HepG2 (cell line): ENCODE data around the gene MCF2L. TPM values are rescaled to one million over a fixed set of nuclear protein-coding genes. Genes with fewer than 3 reads are reported as not detected.
A peak's percentile ranks its signal among the peaks of the same experiment; 100 is the strongest.

Experiments
- ATRX ChIP-seq: sonication (generic); formaldehyde crosslinking; IDR thresholded peaks from 2 replicates; pipeline ENCODE4 v1.4.0; 2020; ENCODE audit warnings: missing genetic modification reagents, borderline replicate concordance
- GATAD2A ChIP-seq: IDR thresholded peaks from 2 replicates; pipeline ENCODE4 v1.6.1; 2016
- HES4 ChIP-seq: sonication (generic); formaldehyde crosslinking; IDR thresholded peaks from 2 replicates; pipeline ENCODE4 v1.9.0; 2021; ENCODE audit warnings: mild to moderate bottlenecking, missing genetic modification reagents, borderline replicate concordance
- KLF13 ChIP-seq: sonication (generic); formaldehyde crosslinking; IDR thresholded peaks from 2 replicates; pipeline ENCODE4 v1.4.0; 2020; ENCODE audit warnings: mild to moderate bottlenecking, missing genetic modification reagents
- KLF6 ChIP-seq: IDR thresholded peaks from 2 replicates; pipeline ENCODE4 v1.8.0; 2016; ENCODE audit warnings: missing biosample characterization, missing genetic modification reagents
- KMT2A ChIP-seq: sonication (generic); formaldehyde crosslinking; IDR thresholded peaks from 2 replicates; pipeline ENCODE4 v1.4.0; 2020; ENCODE audit warnings: missing genetic modification reagents
- NFE2 ChIP-seq: sonication (generic); formaldehyde crosslinking; IDR thresholded peaks from 2 replicates; pipeline ENCODE4 v1.4.0; 2020; ENCODE audit warnings: missing genetic modification reagents
- REPIN1 ChIP-seq: sonication (generic); formaldehyde crosslinking; IDR thresholded peaks from 2 replicates; pipeline ENCODE4 v1.8.0; 2022; ENCODE audit warnings: missing genetic modification reagents, low read depth, mild to moderate bottlenecking, borderline replicate concordance
- RFXAP ChIP-seq: sonication (generic); formaldehyde crosslinking; IDR thresholded peaks from 2 replicates; pipeline ENCODE4 v1.4.0; 2020; ENCODE audit warnings: missing genetic modification reagents, borderline replicate concordance
- SMC3 ChIP-seq: IDR thresholded peaks from 2 replicates; pipeline ENCODE4 v1.6.1; 2011; ENCODE audit warnings: low read length, improper control_type of control experiment
- SMYD3 ChIP-seq: sonication (generic); formaldehyde crosslinking; IDR thresholded peaks from 2 replicates; pipeline ENCODE4 v1.8.1; 2023; ENCODE audit warnings: mild to moderate bottlenecking, missing genetic modification reagents
- TOE1 ChIP-seq: sonication (generic); formaldehyde crosslinking; IDR thresholded peaks from 2 replicates; pipeline ENCODE4 v1.4.0; 2020; ENCODE audit warnings: mild to moderate bottlenecking, missing genetic modification reagents
- ZNF264 ChIP-seq: sonication (generic); formaldehyde crosslinking; IDR thresholded peaks from 2 replicates; pipeline ENCODE4 v1.4.0; 2020; ENCODE audit warnings: missing genetic modification reagents
- ZNF331 ChIP-seq: sonication (generic); formaldehyde crosslinking; IDR thresholded peaks from 2 replicates; pipeline ENCODE4 v1.4.0; 2020; ENCODE audit warnings: missing genetic modification reagents
- ZNF367 ChIP-seq: sonication (generic); formaldehyde crosslinking; IDR thresholded peaks from 2 replicates; pipeline ENCODE4 v1.4.0; 2020; ENCODE audit warnings: missing genetic modification reagents, borderline replicate concordance
- ZNF720 ChIP-seq: sonication (generic); formaldehyde crosslinking; IDR thresholded peaks from 2 replicates; pipeline ENCODE4 v1.4.0; 2020; ENCODE audit warnings: missing genetic modification reagents
- polyA plus RNA-seq, 8 experiments: library from polyadenylated mRNA; depleted of rRNA in 3 of 8; stranded (reverse) in 7 of 8; unstranded in 1 of 8; fragments of >200 nt; fragmentation: Illumina TruSeq in 4 of 8; extraction: Trizol in 4 of 8; gene quantifications; 2 replicates each; pipeline versions ENCODE4 v1.2.1 to v1.2.3, GENCODE V29; 2011 to 2016; ENCODE audit warnings: low read depth in 4 of 8, missing spikeins in 1 of 8, mixed read lengths in 1 of 8; ENCODE audit not compliant: insufficient read depth in 1 of 8
- total RNA-seq, 5 experiments: library from RNA; depleted of rRNA; stranded (reverse); fragments of >200 nt; fragmentation: Illumina TruSeq; extraction: Trizol; gene quantifications; 2 replicates each; pipeline ENCODE4 v1.2.3, GENCODE V29; 2016; ENCODE audit warnings: low read depth in 1 of 5
- TF ChIP-seq, protein P1 (sequence below): sonication (generic); formaldehyde crosslinking; IDR thresholded peaks from 2 replicates; pipeline ENCODE4 v1.5.0; 2020; ENCODE audit warnings: mild to moderate bottlenecking, missing genetic modification reagents
- TF ChIP-seq, protein P2 (sequence below): sonication (generic); formaldehyde crosslinking; IDR thresholded peaks from 2 replicates; pipeline ENCODE4 v1.4.0; 2020; ENCODE audit warnings: missing genetic modification reagents
- TF ChIP-seq, protein P3 (sequence below): sonication (generic); formaldehyde crosslinking; IDR thresholded peaks from 2 replicates; pipeline ENCODE4 v1.8.1; 2023; ENCODE audit warnings: mild to moderate bottlenecking, inconsistent platforms, moderate library complexity, missing genetic modification reagents, borderline replicate concordance
- TF ChIP-seq, protein P4 (sequence below): sonication (generic); formaldehyde crosslinking; IDR thresholded peaks from 2 replicates; pipeline ENCODE4 v1.4.0; 2020; ENCODE audit warnings: mild to moderate bottlenecking, low read depth, missing genetic modification reagents
- TF ChIP-seq, protein P5 (sequence below): sonication (generic); formaldehyde crosslinking; IDR thresholded peaks from 2 replicates; pipeline ENCODE4 v1.5.0; 2020; ENCODE audit warnings: missing genetic modification reagents
- TF ChIP-seq, protein P6 (sequence below): sonication (generic); formaldehyde crosslinking; IDR thresholded peaks from 2 replicates; pipeline ENCODE4 v1.4.0; 2020; ENCODE audit warnings: missing genetic modification reagents

MCF2L gene
- total and polyA plus RNA-seq, 2 of the 13 experiments (the other 11 are each of a cell fraction or from before 2014, with no cell fraction given), result 19.4 to 28.4 TPM

DNA sequence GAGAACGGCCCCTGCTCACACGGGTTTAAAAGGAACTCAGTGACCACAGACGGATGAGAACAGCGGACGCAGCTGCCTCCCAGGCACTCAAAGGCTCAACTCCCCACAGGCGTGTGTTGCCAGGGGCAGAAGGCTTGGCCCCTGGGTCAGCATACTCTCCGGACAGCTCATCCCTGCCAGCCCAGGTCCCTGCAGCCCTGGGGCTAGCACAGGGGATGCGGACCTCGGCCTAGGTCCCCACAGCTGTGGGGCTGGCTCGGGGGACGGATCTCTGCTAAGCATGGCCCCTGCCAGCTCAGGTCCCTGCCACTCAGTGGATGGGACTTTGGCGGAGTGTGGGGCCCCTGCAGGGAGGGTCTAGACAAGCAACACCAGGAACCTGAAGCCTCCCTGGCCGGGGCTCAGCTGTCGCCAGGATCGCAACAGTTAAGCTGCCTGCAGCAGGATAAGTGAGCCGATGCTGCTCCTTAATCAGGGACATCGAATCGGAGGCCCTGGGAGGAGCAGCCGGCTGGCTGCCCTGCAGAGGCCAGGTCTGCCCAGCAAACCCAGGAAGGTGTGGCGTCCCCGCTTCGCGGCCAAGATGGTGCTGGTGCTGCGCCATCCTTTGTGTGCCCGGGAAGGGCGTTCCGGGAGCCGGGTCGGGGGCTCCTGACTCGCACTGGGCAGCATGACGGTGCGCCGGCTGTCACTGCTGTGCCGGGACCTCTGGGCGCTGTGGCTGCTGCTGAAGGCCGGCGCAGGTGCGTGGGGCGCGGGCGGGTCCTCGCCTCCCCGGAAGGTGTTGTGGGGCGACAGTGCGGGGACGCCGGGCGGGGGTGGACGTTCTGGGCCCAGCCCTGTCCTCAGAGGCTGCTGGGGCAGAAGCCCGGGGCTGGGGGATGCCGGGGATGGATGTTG is 32.5 kb downstream of the MCF2L start (continued):
- no peak for TF ChIP-seq HES4 (CRISPR knock-in tag)
- TF ChIP-seq KLF6, result no peak
- TF ChIP-seq NFE2 (CRISPR knock-in tag), result no peak
- TF ChIP-seq, protein P1, sequence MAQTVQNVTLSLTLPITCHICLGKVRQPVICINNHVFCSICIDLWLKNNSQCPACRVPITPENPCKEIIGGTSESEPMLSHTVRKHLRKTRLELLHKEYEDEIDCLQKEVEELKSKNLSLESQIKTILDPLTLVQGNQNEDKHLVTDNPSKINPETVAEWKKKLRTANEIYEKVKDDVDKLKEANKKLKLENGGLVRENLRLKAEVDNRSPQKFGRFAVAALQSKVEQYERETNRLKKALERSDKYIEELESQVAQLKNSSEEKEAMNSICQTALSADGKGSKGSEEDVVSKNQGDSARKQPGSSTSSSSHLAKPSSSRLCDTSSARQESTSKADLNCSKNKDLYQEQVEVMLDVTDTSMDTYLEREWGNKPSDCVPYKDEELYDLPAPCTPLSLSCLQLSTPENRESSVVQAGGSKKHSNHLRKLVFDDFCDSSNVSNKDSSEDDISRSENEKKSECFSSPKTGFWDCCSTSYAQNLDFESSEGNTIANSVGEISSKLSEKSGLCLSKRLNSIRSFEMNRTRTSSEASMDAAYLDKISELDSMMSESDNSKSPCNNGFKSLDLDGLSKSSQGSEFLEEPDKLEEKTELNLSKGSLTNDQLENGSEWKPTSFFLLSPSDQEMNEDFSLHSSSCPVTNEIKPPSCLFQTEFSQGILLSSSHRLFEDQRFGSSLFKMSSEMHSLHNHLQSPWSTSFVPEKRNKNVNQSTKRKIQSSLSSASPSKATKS (CRISPR knock-in tag), result no peak
- TF ChIP-seq KLF13, result no peak
- TF ChIP-seq ZNF367 (CRISPR knock-in tag), result no peak
- TF ChIP-seq, protein P2, sequence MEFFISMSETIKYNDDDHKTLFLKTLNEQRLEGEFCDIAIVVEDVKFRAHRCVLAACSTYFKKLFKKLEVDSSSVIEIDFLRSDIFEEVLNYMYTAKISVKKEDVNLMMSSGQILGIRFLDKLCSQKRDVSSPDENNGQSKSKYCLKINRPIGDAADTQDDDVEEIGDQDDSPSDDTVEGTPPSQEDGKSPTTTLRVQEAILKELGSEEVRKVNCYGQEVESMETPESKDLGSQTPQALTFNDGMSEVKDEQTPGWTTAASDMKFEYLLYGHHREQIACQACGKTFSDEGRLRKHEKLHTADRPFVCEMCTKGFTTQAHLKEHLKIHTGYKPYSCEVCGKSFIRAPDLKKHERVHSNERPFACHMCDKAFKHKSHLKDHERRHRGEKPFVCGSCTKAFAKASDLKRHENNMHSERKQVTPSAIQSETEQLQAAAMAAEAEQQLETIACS (CRISPR knock-in tag), result no peak
- TF ChIP-seq RFXAP (CRISPR knock-in tag), result peak; percentile 33; the same call in 1 of the 2 replicates
- TF ChIP-seq, protein P3, sequence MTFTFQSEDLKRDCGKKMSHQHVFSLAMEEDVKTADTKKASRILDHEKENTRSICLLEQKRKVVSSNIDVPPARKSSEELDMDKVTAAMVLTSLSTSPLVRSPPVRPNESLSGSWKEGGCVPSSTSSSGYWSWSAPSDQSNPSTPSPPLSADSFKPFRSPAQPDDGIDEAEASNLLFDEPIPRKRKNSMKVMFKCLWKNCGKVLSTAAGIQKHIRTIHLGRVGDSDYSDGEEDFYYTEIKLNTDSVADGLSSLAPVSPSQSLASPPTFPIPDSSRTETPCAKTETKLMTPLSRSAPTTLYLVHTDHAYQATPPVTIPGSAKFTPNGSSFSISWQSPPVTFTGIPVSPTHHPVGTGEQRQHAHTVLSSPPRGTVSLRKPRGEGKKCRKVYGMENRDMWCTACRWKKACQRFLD, result no peak
- peak; percentile 38; the same call in 1 of the 2 replicates for TF ChIP-seq GATAD2A (CRISPR knock-in tag)
- TF ChIP-seq, protein P4, sequence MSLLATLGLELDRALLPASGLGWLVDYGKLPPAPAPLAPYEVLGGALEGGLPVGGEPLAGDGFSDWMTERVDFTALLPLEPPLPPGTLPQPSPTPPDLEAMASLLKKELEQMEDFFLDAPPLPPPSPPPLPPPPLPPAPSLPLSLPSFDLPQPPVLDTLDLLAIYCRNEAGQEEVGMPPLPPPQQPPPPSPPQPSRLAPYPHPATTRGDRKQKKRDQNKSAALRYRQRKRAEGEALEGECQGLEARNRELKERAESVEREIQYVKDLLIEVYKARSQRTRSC (CRISPR knock-in tag), result no peak
- no peak for TF ChIP-seq ZNF720 (CRISPR knock-in tag)
- no peak for TF ChIP-seq ZNF264 (CRISPR knock-in tag)
- TF ChIP-seq, protein P5, sequence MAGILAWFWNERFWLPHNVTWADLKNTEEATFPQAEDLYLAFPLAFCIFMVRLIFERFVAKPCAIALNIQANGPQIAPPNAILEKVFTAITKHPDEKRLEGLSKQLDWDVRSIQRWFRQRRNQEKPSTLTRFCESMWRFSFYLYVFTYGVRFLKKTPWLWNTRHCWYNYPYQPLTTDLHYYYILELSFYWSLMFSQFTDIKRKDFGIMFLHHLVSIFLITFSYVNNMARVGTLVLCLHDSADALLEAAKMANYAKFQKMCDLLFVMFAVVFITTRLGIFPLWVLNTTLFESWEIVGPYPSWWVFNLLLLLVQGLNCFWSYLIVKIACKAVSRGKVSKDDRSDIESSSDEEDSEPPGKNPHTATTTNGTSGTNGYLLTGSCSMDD (CRISPR knock-in tag), result no peak
- TF ChIP-seq SMYD3, result no peak
- peak; percentile 54; the same call in 1 of the 2 replicates for TF ChIP-seq KMT2A (CRISPR knock-in tag)
- no peak for TF ChIP-seq SMC3
- no peak for TF ChIP-seq ATRX
- TF ChIP-seq, protein P6, sequence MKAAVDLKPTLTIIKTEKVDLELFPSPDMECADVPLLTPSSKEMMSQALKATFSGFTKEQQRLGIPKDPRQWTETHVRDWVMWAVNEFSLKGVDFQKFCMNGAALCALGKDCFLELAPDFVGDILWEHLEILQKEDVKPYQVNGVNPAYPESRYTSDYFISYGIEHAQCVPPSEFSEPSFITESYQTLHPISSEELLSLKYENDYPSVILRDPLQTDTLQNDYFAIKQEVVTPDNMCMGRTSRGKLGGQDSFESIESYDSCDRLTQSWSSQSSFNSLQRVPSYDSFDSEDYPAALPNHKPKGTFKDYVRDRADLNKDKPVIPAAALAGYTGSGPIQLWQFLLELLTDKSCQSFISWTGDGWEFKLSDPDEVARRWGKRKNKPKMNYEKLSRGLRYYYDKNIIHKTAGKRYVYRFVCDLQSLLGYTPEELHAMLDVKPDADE (CRISPR knock-in tag), result no peak
- no peak for TF ChIP-seq REPIN1 (CRISPR knock-in tag)
- TF ChIP-seq ZNF331 (CRISPR knock-in tag), result no peak; the same call in 1 of the 2 replicates
- no peak for TF ChIP-seq TOE1 (CRISPR knock-in tag)
